Measurements from ENCODE around the gene GDPD4. TPM values are rescaled to one million over a fixed set of nuclear protein-coding genes. Genes with fewer than 3 reads are reported as not detected.

Gene GDPD4
- total RNA-seq, 1 experiment from 2014 or later: not detected

GRCh38 chr11:77311701-77312100 is 10.2 kb upstream of the GDPD4 start:
- no peak overlapping the region for H3K4me3 ChIP-seq (ENCODE audit: low read depth in 2 of 2, low read length in 2 of 2)
- no peak for ATAC-seq
- no peak for DNase-seq (ENCODE audit: low read depth, low spot score)
- CTCF ChIA-PET: no interaction called here
- no peaks in the 10 kb centered on the region for H3K4me1 ChIP-seq (ENCODE audit: control insufficient read depth, insufficient read depth, low read length)
- intact Hi-C loops (cut with micrococcal nuclease; ENCODE audit: unreplicated experiment): no loop called here
- no peaks in the 10 kb centered on the region; the same call in 1 of the 2 replicates for H3K27me3 ChIP-seq (ENCODE audit: control insufficient read depth, insufficient read depth, low read length)
- in situ Hi-C loops (cut with HindIII; ENCODE audit: low pct_unique_long_range_greater_than_20kb, low sequenced_read_pairs): no loop called here
- no peaks in the 10 kb centered on the region for H3K36me3 ChIP-seq (ENCODE audit: control insufficient read depth, insufficient read depth, low read length)
- TF ChIP-seq, protein P1, sequence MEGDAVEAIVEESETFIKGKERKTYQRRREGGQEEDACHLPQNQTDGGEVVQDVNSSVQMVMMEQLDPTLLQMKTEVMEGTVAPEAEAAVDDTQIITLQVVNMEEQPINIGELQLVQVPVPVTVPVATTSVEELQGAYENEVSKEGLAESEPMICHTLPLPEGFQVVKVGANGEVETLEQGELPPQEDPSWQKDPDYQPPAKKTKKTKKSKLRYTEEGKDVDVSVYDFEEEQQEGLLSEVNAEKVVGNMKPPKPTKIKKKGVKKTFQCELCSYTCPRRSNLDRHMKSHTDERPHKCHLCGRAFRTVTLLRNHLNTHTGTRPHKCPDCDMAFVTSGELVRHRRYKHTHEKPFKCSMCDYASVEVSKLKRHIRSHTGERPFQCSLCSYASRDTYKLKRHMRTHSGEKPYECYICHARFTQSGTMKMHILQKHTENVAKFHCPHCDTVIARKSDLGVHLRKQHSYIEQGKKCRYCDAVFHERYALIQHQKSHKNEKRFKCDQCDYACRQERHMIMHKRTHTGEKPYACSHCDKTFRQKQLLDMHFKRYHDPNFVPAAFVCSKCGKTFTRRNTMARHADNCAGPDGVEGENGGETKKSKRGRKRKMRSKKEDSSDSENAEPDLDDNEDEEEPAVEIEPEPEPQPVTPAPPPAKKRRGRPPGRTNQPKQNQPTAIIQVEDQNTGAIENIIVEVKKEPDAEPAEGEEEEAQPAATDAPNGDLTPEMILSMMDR (IDR thresholded peaks at IDR 0.05): no peak
- TF ChIP-seq, protein P2, sequence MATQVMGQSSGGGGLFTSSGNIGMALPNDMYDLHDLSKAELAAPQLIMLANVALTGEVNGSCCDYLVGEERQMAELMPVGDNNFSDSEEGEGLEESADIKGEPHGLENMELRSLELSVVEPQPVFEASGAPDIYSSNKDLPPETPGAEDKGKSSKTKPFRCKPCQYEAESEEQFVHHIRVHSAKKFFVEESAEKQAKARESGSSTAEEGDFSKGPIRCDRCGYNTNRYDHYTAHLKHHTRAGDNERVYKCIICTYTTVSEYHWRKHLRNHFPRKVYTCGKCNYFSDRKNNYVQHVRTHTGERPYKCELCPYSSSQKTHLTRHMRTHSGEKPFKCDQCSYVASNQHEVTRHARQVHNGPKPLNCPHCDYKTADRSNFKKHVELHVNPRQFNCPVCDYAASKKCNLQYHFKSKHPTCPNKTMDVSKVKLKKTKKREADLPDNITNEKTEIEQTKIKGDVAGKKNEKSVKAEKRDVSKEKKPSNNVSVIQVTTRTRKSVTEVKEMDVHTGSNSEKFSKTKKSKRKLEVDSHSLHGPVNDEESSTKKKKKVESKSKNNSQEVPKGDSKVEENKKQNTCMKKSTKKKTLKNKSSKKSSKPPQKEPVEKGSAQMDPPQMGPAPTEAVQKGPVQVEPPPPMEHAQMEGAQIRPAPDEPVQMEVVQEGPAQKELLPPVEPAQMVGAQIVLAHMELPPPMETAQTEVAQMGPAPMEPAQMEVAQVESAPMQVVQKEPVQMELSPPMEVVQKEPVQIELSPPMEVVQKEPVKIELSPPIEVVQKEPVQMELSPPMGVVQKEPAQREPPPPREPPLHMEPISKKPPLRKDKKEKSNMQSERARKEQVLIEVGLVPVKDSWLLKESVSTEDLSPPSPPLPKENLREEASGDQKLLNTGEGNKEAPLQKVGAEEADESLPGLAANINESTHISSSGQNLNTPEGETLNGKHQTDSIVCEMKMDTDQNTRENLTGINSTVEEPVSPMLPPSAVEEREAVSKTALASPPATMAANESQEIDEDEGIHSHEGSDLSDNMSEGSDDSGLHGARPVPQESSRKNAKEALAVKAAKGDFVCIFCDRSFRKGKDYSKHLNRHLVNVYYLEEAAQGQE (IDR thresholded peaks at IDR 0.05; ENCODE audit: insufficient read depth in 1 of 2, low read depth in 2 of 2, low read length in 1 of 2): no peak
- no peak for TF ChIP-seq POLR2AphosphoS5 (IDR thresholded peaks at IDR 0.05; ENCODE audit: low read depth, low read length)
- no peak for TF ChIP-seq TCF7L2 (IDR thresholded peaks at IDR 0.05; ENCODE audit: low read depth, low read length)
- no peak for TF ChIP-seq SIN3A (IDR thresholded peaks at IDR 0.05; ENCODE audit: borderline replicate concordance, insufficient read depth, low read depth, low read length)
- POLR2A ChIA-PET: interaction anchor here (0.5 kb wide), 1 partner anchor 282 kb away, joined by 3 read pairs; no protein-coding TSS in a partner anchor
- H3K9me3 ChIP-seq (ENCODE audit: control insufficient read depth, insufficient read depth, low read depth, low read length): no peaks in the 10 kb centered on the region
- no peak overlapping the region for H3K27ac ChIP-seq (ENCODE audit: low read length)
- no TSS peak for BruUV-seq (replicated peaks)

DNA sequence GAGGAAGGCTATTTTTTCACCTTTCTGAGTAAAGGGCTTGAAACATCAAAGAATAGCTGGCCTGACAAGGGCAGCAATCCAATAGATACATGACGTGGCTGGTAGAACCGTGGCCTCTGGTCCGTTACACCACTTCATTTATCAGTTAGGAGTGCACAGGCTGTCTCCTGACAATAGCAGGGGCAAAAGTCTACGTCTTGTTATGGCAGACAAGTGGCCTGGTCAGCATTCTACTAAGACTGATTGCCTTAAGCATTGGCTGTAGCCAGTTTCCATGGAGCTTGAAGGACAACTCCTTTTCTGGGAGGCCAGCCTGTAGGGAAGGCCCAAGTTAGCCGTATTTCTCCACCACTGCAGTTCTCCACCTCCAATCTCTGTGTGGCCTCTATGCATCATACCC is 9.2 kb upstream of the GDPD4 start:
- TF ChIP-seq, protein P2 (IDR thresholded peaks at IDR 0.05; ENCODE audit: insufficient read depth in 1 of 2, low read depth in 2 of 2, low read length in 1 of 2): no peak
- TF ChIP-seq TCF7L2 (IDR thresholded peaks at IDR 0.05; ENCODE audit: low read depth, low read length): no peak
- TF ChIP-seq, protein P1 (IDR thresholded peaks at IDR 0.05): no peak
- no peak for TF ChIP-seq POLR2AphosphoS5 (IDR thresholded peaks at IDR 0.05; ENCODE audit: low read depth, low read length)
- no peak for TF ChIP-seq SIN3A (IDR thresholded peaks at IDR 0.05; ENCODE audit: borderline replicate concordance, insufficient read depth, low read depth, low read length)
- ChIA-PET CTCF (no interaction called here), POLR2A (no interaction called here)
- no peak overlapping the region for H3K27ac ChIP-seq (ENCODE audit: low read length)
- no peaks in the 10 kb centered on the region for H3K36me3 ChIP-seq (ENCODE audit: control insufficient read depth, insufficient read depth, low read length)
- H3K4me3 ChIP-seq (ENCODE audit: low read depth in 2 of 2, low read length in 2 of 2): no peak overlapping the region
- no peaks in the 10 kb centered on the region for H3K4me1 ChIP-seq (ENCODE audit: control insufficient read depth, insufficient read depth, low read length)
- no TSS peak for BruUV-seq (replicated peaks)
- no peak for DNase-seq (ENCODE audit: low read depth, low spot score)
- in situ Hi-C loops (cut with HindIII; ENCODE audit: low pct_unique_long_range_greater_than_20kb, low sequenced_read_pairs): no loop called here
- H3K9me3 ChIP-seq (ENCODE audit: control insufficient read depth, insufficient read depth, low read depth, low read length): no peaks in the 10 kb centered on the region
- intact Hi-C loops (cut with micrococcal nuclease; ENCODE audit: unreplicated experiment): no loop called here
- H3K27me3 ChIP-seq (ENCODE audit: control insufficient read depth, insufficient read depth, low read length): no peaks in the 10 kb centered on the region; the same call in 1 of the 2 replicates
- no peak for ATAC-seq
